Hippocampal formation (tissue), 2 donors: ENCODE data around the gene PIK3R5.
"Not testable (repeated sequence)": the region's sequence is repeated elsewhere in the genome, so short reads cannot be mapped to it uniquely, and the experiment has no call there.

Experiments used
- DNase-seq, 2 donors: peaks; one replicate each; lab custom pipeline; 2025; lab: John Stamatoyannopoulos, UW

The PIK3R5 gene

DNA sequence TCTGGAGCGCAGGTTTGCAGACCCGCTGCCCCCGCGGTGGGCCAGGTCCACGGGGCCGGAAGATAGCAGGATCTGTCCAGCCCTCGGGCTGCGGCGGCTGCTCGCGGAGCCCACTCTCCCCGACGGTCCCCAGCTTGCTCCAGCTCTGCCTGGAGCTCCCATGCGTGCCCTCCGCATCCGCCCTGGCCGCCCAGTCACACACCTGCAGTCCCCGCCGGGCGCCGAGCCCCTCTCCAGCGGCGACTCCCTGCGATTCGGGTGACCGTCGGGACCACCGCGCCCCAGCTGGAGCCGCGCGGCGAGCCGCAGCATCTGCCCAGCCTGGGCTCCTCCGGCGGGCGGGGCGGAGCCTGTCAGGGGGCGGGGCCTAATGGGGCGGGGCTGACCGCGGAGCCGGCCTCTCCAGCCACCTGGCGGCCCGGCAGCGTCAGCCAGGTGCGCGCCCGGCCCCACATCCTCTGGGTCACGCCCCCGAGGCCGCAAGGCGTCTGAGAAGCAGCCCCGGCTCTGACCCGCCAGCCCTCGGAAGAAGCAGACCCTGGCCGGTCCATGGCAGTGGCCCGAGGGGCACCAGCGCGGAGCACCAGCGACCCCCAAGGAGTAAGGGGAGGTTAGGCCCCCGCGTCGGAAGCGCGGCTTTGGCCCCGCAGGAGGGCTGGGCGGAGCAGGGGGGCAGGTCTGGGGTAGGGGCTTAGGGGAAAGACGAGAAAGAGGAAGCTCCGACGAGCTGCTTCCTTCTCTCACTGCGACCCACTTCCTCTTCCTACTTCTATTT is at the start of gene PIK3R5:
PIK3R5 (minus strand) TSS at position 314 of the 775 bp plus-strand sequence. CDS start 54,213 bp downstream, outside the sequence.
- DNase-seq: no peak

- DNase-seq: no peak
Observed at GRCh38 chr17:9011001-9011400, 45.5 kb upstream of the PIK3R5 start.

- DNase-seq: no peak
Observed at GRCh38 chr17:9009737-9010136, 44.2 kb upstream of the PIK3R5 start.

- DNase-seq: no peak
Observed at GRCh38 chr17:9009096-9009495, 43.6 kb upstream of the PIK3R5 start.

GRCh38 chr17:9007052-9007714 is 41.7 kb upstream of the PIK3R5 start:
- DNase-seq: no peak

DNA sequence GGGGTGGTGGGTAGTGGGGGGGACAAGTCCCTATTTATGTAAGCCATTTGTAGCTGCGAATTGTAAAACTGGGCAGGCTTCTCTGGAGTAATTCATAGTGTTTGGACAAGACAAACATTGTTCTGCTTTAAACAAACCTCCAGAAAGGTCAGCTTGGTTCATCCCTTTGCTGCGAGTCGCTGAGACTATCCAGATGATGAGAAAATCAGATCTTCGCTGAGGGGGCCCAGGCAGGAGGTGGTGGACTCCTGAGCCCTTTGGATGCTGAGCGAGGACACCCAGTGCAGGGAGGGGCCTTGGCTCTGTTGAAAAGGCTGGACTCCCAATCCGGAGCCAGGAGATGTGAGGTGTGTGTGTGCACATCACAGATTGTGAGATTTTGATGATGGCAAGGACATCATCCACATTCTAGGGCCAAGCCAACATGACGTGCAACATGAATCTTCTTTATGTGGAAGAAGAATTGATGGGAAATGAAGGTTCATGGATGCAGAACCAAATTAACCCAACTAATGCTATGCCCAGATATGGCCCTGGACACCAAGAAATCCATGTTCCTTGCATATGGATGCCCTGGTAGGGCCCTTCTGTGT is 40.8 kb upstream of the PIK3R5 start:
- DNase-seq: no peak

DNA sequence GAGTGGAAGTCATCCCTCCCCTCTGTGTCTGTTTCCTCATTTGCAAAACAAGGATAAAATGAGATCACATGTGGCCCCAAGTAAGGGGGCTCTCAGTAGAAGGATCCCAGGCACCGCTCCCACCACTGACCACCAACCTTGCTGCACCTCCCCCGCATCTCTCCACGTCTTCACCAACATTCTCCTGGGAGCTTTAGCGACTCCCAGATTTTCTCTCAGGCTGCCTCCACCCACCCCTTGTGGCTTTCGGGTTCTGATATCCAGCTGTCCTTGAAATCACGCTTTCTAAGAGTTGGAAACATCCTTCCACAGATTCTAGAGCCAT is 39.4 kb upstream of the PIK3R5 start:
- DNase-seq: no peak

- no peak for DNase-seq
Observed at GRCh38 chr17:9004132-9004960, 38.8 kb upstream of the PIK3R5 start.

DNA sequence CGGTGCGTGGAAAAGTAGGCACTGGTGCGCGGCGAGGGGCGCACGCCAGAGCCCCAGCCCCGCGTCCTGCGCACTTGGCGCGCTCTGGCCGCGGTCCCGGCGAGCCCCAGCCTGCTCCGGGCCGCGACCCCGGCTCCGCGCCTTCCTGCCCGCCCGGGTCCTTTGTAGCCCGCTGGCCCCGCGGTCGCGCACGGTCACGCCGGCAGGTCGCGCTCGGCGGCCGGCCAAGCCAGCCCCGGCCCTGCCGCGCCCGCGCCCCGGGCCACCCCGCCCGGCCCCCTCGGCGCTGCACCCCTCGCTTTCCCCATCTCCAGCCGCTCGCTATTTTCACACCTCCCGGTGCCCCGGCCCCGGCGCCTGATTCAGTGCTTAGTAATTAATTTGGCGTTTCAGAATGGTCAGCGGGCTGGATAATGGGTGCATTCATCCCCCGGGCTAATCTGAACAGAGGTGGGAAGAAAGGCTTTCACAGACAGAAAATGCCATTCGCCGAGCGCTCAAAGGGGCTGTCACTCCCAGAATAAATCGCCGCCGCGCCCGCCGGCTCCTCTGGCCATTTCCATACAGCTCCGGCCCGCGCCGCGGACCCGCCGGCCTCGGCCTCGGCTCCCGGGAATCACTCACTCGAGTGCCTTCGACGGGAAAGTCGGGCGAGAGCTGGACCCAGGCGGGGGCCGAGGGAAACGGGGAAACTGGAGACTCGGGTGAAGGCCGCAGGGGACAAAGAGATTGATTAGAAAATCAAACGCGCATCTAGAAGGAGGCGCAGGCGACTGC is 38.0 kb upstream of the PIK3R5 start:
- DNase-seq: no peak

DNA sequence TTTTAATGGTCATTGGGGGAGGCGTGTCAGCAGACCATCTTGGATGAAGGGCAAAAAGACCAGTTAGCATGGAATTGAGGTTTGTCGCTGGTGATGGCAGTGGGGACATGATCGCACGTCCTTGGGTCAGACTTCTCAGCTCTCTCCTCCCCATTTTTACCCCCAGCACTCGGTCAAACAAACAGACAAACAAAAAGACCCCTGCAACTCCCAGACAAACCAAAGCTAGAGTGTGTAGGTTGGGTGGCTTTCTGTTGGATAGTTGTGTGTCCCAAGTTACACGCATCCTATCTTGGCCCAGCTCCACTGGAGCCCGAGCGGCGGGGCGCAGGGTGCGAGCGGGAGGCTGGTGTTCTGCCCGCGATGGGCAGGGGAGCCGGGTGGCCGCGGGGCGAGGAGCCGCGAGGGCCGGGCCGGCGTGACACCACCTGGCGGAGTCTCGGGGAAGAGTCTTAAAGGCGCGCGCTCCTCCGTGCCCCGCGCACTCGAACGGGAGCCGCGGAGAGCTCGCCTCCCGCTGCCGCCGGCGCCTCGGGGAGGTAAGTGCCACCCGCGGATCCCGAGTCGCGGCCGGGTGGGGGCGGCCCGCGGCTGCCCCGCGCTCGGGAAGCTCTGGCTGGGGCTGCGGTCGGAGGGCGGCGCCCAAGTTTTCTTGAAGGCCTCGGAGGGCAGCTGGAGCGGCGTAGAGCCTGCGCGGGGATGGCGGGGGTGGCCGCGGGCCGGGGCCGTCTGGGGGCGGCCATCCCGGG is 37.3 kb upstream of the PIK3R5 start:
- no peak for DNase-seq

GRCh38 chr17:9002227-9002605 is 36.7 kb upstream of the PIK3R5 start:
- DNase-seq: no peak

DNA sequence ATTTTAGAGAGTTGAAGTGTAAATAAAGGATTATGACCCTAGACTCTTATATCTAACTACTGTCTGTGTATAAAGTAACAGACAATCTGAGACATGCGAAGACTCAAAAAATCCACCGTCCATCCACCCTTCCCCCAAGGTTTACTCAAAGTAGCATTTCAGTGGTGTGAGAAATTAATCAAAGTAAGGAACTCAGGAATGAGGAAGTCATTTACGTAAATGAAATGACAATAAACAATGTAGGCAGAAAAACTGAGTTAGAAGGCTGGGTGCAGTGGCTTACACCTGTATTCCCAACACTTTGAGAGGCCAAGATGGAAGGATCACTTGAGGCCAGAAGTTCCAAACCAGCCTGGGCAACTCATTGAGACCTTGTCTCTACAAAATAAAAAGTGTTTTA is 36.1 kb upstream of the PIK3R5 start:
- no peak for DNase-seq

DNA sequence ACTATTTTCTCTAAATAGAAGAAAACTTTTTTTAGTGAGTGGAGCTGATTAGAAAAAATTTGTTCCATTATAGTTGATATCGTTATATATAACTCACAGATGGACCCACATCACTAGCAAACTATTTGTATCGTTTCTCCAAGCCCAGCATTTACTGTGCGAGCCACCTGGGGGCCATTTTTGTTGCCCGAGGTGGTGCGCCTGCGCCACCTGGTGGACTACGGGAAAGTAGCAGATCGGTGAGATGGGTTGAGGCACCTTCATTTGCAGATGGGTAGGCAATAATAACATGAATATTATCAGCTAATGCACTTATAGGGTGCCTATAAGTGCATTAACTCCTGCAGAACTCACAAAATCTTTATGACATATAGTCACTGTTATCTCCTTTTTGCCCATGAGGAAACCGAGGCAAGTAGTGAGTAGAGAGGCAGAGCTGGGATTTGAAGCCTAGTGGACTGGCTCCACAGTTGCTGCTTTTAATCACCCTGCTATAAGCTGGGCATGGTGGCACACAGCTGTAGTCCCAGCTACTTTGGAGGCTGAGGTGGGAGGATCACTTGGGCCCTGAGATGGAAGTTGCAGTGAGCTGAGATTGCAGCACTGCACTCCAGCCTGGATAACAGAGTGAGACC is 32.6 kb upstream of the PIK3R5 start:
- no peak for DNase-seq

GRCh38 chr17:8995711-8996110 is 30.2 kb upstream of the PIK3R5 start:
- DNase-seq: no peak

GRCh38 chr17:8994319-8994718 is 28.8 kb upstream of the PIK3R5 start:
- DNase-seq: peak in 1 of 2 donors; percentile 6

DNA sequence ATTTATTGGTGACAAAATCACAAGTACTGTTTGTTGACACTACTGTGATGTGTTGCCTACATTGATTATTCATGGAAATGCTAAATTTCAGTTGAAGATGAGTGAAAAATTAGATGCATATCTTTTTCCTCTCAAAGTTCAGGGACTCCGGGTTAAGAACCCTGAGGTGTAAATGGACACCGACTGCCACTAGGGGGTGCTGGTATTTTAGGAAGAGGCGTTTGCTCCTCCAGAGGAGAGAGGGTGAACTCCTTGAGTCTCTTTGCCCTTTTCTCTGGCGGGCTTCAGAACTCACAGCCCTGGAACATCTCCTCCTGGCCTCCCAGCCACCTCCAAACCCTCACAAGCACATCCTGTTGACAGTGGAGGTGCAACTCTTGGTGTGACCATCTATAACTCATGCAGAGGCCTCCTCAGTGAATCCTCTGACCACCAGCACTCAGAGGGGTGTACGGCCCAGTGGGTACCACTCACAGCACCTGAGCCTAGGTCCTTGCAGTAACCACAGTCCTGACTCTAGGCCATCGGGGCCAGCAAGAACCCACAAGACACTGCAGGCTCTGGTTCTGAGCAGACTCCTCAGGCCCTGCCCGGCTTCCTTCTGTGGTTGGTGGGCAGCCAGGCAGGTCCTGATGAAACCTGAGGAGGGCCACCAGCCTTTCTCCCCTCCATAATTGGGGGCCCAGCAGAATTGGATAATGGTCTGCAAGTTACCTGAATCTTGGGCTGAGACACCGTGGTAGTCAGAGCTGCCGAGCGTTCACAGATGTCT is 26.2 kb upstream of the PIK3R5 start:
- DNase-seq: peak; percentile 13 to 30

DNA sequence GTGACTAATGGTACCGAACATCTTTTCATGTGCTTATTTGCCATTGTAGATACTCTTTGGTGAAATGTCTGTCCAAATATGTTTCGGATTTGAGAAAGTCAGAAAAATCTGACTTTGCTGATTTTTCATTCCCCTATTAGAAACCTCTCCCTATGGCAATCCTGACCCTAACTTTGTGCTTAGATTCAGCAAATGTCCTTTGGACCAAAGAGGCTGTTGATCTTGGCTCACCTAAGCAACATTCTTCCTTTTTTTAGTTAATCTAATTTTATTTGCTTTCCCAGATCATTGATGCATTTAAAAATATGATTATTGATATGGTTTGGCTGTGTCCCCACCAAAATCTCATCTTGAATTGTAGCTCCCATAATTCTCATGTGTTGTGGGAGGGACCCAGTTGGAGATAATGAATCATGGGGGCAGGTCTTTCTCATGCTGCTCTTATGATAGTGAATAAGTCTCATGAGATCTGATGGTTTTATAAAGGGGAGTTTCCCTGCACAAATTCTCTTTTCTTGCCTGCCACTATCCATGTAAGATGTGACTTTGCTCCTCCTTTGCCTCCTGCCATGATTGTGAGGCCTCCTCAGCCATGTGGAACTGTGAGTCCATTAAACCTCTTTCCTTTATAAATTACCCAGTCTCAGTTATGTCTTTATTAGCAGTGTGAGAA is 22.9 kb upstream of the PIK3R5 start:
- DNase-seq: not testable (repeated sequence)

DNA sequence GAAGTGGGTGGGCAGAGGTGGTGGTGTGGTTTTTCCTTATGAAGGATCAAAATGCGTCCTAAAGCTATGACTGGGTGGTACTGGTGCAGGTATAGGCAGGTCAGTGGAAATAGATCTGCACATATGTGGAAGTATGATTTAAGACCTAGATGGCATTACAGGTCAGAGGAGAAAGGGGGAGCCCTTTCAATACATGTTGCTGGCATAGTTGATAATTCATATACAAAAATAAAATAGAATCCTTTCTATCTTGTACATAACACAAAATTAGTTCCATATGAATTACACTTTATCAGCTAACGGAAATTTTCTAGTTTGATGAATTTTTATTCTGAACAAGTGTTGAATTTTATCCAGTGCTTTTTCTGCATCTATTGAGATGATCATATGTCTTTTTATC is 20.8 kb upstream of the PIK3R5 start:
- DNase-seq: no peak
